K562 (cell line): Measurements from ENCODE around the gene CDKN1C. TPM values are rescaled to one million over a fixed set of nuclear protein-coding genes. Genes with fewer than 3 reads are reported as not detected.

Source experiments
- CHCHD3 ChIP-seq: fragments of 250-450 bp; sonication (Bioruptor Pico); IDR thresholded peaks from 2 replicates; pipeline ENCODE4 v2.1.2; 2022; ENCODE audit warnings: mild to moderate bottlenecking
- CXXC5 ChIP-seq: fragments of 250-450 bp; sonication (Bioruptor Pico); IDR thresholded peaks from 2 replicates; pipeline ENCODE4 v1.8.0; 2022; ENCODE audit warnings: inconsistent platforms, mild to moderate bottlenecking, moderate library complexity
- ERF ChIP-seq: fragments of 450-650 bp; formaldehyde crosslinking; IDR thresholded peaks from 2 replicates; pipeline ENCODE4 v1.4.0; 2020; ENCODE audit warnings: mild to moderate bottlenecking, mixed read lengths
- HIVEP1 ChIP-seq: fragments of 250-450 bp; sonication (Bioruptor Pico); IDR thresholded peaks from 2 replicates; pipeline ENCODE4 v1.4.0; 2020; ENCODE audit warnings: mild to moderate bottlenecking
- JUN ChIP-seq, 2 experiments: sonication (generic) in 1 of 2; formaldehyde crosslinking in 1 of 2; IDR thresholded peaks; 2 replicates each; pipeline versions ENCODE4 v1.6.1 to v1.8.0; 2012 to 2022; ENCODE audit warnings: borderline replicate concordance in 2 of 2, mild to moderate bottlenecking in 2 of 2, improper control_type of control experiment in 1 of 2, low read depth in 1 of 2, low read length in 1 of 2, missing genetic modification reagents in 1 of 2
- MAZ ChIP-seq, 2 experiments: fragments of 450-650 bp in 1 of 2; sonication (generic) in 1 of 2; formaldehyde crosslinking; IDR thresholded peaks in 1 of 2; conservative IDR thresholded peaks in 1 of 2; 2 replicates each; pipeline versions ENCODE4 v1.4.0 to v1.5.0; 2020; ENCODE audit warnings: mild to moderate bottlenecking in 1 of 2, missing genetic modification reagents in 1 of 2
- MEF2A ChIP-seq: IDR thresholded peaks from 2 replicates; pipeline ENCODE4 v1.6.1; 2011; ENCODE audit warnings: low read depth, mild to moderate bottlenecking, low read length, moderate library complexity; ENCODE audit not compliant: control insufficient read depth
- NCOR1 ChIP-seq: fragments of 450-650 bp; IDR thresholded peaks from 2 replicates; pipeline ENCODE4 v1.6.1; 2016; ENCODE audit warnings: mild to moderate bottlenecking, moderate library complexity
- PTBP1 ChIP-seq: fragments of 200-400 bp; formaldehyde crosslinking; IDR thresholded peaks from 2 replicates; pipeline ENCODE4 v1.6.1; 2017; ENCODE audit warnings: low read depth, low read length
- RBM17 ChIP-seq: fragments of 200-400 bp; formaldehyde crosslinking; IDR thresholded peaks from 2 replicates; pipeline ENCODE4 v1.6.1; 2017; ENCODE audit warnings: low read depth, mild to moderate bottlenecking, low read length, borderline replicate concordance
- U2AF1 ChIP-seq: fragments of 200-400 bp; formaldehyde crosslinking; optimal IDR thresholded peaks from 2 replicates; pipeline ENCODE3; 2017; ENCODE audit warnings: mild to moderate bottlenecking, low read depth, low read length, moderate library complexity
- ZNF717 ChIP-seq: fragments of 250-450 bp; sonication (Bioruptor Pico); IDR thresholded peaks from 2 replicates; pipeline ENCODE4 v1.5.0; 2021
- polyA plus RNA-seq, 8 experiments: library from polyadenylated mRNA; depleted of rRNA in 4 of 8; stranded (reverse) in 5 of 8; unstranded in 3 of 8; fragments of >200 nt; fragmentation: Nextera tagmentation in 2 of 8; fragmentation: Illumina TruSeq in 1 of 8; extraction: Ambion mirVana in 2 of 8; extraction: Trizol in 1 of 8; gene quantifications; 2 replicates each; pipeline versions ENCODE4 v1.2.1 to v1.2.3, GENCODE V29; 2011 to 2014; ENCODE audit warnings: inconsistent platforms in 1 of 8, missing spikeins in 1 of 8
- total RNA-seq, 7 experiments: library from RNA; depleted of rRNA in 6 of 7; stranded (reverse); fragments of >200 nt in 6 of 7; fragmentation: Illumina TruSeq in 2 of 7; extraction: Trizol in 2 of 7; gene quantifications; 2 replicates each; pipeline versions ENCODE4 v1.2.1 to v1.2.3, GENCODE V29; 2011 to 2021; ENCODE audit warnings: low replicate concordance in 1 of 7
- TF ChIP-seq, protein P1 (sequence below): fragments of 450-650 bp; IDR thresholded peaks from 2 replicates; pipeline ENCODE4 v1.6.1; 2016; ENCODE audit warnings: low read depth
- TF ChIP-seq, protein P2 (sequence below), 2 experiments: fragments of 450-650 bp; IDR thresholded peaks; 2 replicates each; pipeline ENCODE4 v1.6.1; 2018; ENCODE audit warnings: mild to moderate bottlenecking in 2 of 2, low read depth in 1 of 2; ENCODE audit not compliant: partially characterized antibody in 2 of 2

The CDKN1C gene
- total and polyA plus RNA-seq, 9 of the 15 experiments (the other 6 are each of a cell fraction or from before 2014, with no cell fraction given): 2.8 to 21.1 (median 9.3) TPM

DNA sequence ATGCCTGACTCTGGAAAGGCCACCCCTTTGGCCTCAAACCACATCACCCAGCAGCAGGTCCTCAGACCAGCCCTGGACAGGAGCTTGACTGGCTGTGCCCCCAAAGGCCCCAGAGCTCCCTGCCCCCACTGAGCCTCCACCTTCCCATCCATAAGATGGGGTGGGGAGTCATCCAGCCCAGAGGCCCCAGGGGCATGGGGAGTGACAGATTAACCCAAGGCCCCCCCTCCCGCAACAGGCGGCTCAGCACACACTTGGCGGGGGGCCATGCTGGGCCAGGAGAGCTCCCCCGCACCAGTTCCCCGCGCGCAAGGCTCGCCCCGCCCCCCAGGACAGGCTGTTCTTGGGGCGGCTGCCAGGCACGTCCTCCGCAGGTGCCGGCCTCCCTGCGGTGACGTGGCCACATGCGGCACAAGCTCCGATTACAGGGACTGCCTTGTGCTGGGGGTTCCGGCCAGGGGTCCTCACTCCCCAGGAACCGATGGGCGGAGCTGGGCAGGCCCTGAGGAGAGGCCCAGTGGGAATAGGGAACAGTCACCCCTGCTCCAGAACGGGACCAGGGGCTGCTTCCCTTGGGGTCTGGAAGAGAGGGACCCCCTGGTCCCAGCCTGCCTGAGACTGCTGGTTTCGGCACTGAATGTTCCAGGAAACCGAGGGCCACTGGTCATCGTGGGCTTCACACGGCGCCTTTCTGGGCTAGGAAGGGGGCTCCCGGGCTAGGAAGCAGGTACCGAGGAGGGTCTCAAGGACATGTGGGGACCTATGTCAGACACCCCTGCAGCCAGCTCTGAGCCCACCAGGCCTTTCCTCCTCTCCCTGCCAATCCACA lies 5.1 kb upstream of the CDKN1C start (continued):
- TF ChIP-seq MAZ (CRISPR knock-in tag; conservative IDR thresholded peaks at IDR 0.05 in 1 of 2, IDR thresholded peaks at IDR 0.05 in 1 of 2) (peak; percentile 88 to 95), CHCHD3 (CRISPR knock-in tag) (no peak), ERF (CRISPR knock-in tag) (no peak), HIVEP1 (CRISPR knock-in tag) (no peak), U2AF1 (no peak), ZNF717 (CRISPR knock-in tag) (no peak), NCOR1 (peak; percentile 68; the same call in 1 of the 2 replicates), PTBP1 (peak; percentile 39; the same call in 1 of the 2 replicates), MEF2A (no peak), CXXC5 (CRISPR knock-in tag) (peak; percentile 76), RBM17 (no peak), JUN (IDR thresholded peaks at IDR 0.05; ENCODE audit: borderline replicate concordance, low read depth, low read length) (peak; percentile 70), JUN (CRISPR knock-in tag; IDR thresholded peaks at IDR 0.05; ENCODE audit: borderline replicate concordance) (peak; percentile 90; the same call in 1 of the 2 replicates)
- TF ChIP-seq, protein P1, sequence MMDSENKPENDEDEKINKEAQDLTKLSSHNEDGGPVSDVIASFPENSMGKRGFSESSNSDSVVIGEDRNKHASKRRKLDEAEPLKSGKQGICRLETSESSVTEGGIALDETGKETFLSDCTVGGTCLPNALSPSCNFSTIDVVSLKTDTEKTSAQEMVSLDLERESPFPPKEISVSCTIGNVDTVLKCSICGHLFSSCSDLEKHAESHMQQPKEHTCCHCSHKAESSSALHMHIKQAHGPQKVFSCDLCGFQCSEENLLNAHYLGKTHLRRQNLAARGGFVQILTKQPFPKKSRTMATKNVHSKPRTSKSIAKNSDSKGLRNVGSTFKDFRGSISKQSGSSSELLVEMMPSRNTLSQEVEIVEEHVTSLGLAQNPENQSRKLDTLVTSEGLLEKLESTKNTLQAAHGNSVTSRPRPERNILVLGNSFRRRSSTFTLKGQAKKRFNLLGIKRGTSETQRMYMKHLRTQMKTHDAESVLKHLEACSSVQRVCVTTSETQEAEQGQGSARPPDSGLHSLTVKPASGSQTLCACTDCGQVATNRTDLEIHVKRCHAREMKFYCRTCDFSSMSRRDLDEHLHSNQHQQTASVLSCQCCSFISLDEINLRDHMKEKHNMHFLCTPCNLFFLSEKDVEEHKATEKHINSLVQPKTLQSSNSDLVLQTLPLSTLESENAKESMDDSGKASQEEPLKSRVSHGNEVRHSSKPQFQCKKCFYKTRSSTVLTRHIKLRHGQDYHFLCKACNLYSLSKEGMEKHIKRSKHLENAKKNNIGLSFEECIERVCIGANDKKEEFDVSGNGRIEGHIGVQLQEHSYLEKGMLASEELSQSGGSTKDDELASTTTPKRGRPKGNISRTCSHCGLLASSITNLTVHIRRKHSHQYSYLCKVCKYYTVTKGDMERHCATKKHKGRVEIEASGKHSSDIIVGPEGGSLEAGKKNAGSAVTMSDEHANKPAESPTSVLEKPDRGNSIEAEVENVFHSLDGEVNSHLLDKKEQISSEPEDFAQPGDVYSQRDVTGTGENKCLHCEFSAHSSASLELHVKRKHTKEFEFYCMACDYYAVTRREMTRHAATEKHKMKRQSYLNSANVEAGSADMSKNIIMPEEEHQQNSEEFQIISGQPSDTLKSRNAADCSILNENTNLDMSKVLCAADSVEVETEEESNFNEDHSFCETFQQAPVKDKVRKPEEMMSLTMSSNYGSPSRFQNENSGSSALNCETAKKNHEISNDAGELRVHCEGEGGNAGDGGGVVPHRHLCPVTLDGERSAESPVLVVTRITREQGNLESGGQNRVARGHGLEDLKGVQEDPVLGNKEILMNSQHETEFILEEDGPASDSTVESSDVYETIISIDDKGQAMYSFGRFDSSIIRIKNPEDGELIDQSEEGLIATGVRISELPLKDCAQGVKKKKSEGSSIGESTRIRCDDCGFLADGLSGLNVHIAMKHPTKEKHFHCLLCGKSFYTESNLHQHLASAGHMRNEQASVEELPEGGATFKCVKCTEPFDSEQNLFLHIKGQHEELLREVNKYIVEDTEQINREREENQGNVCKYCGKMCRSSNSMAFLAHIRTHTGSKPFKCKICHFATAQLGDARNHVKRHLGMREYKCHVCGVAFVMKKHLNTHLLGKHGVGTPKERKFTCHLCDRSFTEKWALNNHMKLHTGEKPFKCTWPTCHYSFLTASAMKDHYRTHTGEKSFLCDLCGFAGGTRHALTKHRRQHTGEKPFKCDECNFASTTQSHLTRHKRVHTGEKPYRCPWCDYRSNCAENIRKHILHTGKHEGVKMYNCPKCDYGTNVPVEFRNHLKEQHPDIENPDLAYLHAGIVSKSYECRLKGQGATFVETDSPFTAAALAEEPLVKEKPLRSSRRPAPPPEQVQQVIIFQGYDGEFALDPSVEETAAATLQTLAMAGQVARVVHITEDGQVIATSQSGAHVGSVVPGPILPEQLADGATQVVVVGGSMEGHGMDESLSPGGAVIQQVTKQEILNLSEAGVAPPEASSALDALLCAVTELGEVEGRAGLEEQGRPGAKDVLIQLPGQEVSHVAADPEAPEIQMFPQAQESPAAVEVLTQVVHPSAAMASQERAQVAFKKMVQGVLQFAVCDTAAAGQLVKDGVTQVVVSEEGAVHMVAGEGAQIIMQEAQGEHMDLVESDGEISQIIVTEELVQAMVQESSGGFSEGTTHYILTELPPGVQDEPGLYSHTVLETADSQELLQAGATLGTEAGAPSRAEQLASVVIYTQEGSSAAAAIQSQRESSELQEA: no peak
- TF ChIP-seq, protein P2, sequence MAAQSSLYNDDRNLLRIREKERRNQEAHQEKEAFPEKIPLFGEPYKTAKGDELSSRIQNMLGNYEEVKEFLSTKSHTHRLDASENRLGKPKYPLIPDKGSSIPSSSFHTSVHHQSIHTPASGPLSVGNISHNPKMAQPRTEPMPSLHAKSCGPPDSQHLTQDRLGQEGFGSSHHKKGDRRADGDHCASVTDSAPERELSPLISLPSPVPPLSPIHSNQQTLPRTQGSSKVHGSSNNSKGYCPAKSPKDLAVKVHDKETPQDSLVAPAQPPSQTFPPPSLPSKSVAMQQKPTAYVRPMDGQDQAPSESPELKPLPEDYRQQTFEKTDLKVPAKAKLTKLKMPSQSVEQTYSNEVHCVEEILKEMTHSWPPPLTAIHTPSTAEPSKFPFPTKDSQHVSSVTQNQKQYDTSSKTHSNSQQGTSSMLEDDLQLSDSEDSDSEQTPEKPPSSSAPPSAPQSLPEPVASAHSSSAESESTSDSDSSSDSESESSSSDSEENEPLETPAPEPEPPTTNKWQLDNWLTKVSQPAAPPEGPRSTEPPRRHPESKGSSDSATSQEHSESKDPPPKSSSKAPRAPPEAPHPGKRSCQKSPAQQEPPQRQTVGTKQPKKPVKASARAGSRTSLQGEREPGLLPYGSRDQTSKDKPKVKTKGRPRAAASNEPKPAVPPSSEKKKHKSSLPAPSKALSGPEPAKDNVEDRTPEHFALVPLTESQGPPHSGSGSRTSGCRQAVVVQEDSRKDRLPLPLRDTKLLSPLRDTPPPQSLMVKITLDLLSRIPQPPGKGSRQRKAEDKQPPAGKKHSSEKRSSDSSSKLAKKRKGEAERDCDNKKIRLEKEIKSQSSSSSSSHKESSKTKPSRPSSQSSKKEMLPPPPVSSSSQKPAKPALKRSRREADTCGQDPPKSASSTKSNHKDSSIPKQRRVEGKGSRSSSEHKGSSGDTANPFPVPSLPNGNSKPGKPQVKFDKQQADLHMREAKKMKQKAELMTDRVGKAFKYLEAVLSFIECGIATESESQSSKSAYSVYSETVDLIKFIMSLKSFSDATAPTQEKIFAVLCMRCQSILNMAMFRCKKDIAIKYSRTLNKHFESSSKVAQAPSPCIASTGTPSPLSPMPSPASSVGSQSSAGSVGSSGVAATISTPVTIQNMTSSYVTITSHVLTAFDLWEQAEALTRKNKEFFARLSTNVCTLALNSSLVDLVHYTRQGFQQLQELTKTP (IDR thresholded peaks at IDR 0.05; ENCODE audit: low read depth in 1 of 2, partially characterized antibody in 2 of 2): no peak
